HepG2 (cell line): ENCODE results near the gene RNASE7. TPM values are rescaled to one million over a fixed set of nuclear protein-coding genes. Genes with fewer than 3 reads are reported as not detected.

ENCODE experiments used
- SNAPC4 ChIP-seq: sonication (generic); formaldehyde crosslinking; IDR thresholded peaks from 2 replicates; pipeline ENCODE4 v1.4.0; 2020; ENCODE audit warnings: mild to moderate bottlenecking, missing genetic modification reagents
- XBP1 ChIP-seq: sonication (generic); formaldehyde crosslinking; IDR thresholded peaks from 2 replicates; pipeline ENCODE4 v1.5.0; 2020; ENCODE audit warnings: missing genetic modification reagents
- ZBTB33 ChIP-seq: sonication (generic); formaldehyde crosslinking; IDR thresholded peaks from 2 replicates; pipeline ENCODE4 v1.4.0; 2020; ENCODE audit warnings: missing genetic modification reagents
- ZNF746 ChIP-seq: sonication (generic); formaldehyde crosslinking; IDR thresholded peaks from 2 replicates; pipeline ENCODE4 v1.8.0; 2022; ENCODE audit warnings: mild to moderate bottlenecking, missing genetic modification reagents
- polyA plus RNA-seq, 8 experiments: library from polyadenylated mRNA; depleted of rRNA in 3 of 8; stranded (reverse) in 7 of 8; unstranded in 1 of 8; fragments of >200 nt; fragmentation: Illumina TruSeq in 4 of 8; extraction: Trizol in 4 of 8; gene quantifications; 2 replicates each; pipeline versions ENCODE4 v1.2.1 to v1.2.3, GENCODE V29; 2011 to 2016; ENCODE audit warnings: low read depth in 4 of 8, missing spikeins in 1 of 8, mixed read lengths in 1 of 8; ENCODE audit not compliant: insufficient read depth in 1 of 8
- total RNA-seq, 5 experiments: library from RNA; depleted of rRNA; stranded (reverse); fragments of >200 nt; fragmentation: Illumina TruSeq; extraction: Trizol; gene quantifications; 2 replicates each; pipeline ENCODE4 v1.2.3, GENCODE V29; 2016; ENCODE audit warnings: low read depth in 1 of 5
- TF ChIP-seq, protein P1 (sequence below): sonication (generic); formaldehyde crosslinking; conservative IDR thresholded peaks from 2 replicates; pipeline ENCODE4 v1.4.0; 2020; ENCODE audit warnings: missing genetic modification reagents

The RNASE7 gene
- total and polyA plus RNA-seq, 2 of the 13 experiments (the other 11 are each of a cell fraction or from before 2014, with no cell fraction given): 0.04 TPM; not detected in 1

GRCh38 chr14:21025371-21026273 lies 16.5 kb upstream of the RNASE7 start (continued):
- no peak for TF ChIP-seq XBP1 (CRISPR knock-in tag)
- 0 out of 2 replicates have a peak, but pooled peaks have one; percentile 19 for TF ChIP-seq ZBTB33 (CRISPR knock-in tag)
- TF ChIP-seq, protein P1, sequence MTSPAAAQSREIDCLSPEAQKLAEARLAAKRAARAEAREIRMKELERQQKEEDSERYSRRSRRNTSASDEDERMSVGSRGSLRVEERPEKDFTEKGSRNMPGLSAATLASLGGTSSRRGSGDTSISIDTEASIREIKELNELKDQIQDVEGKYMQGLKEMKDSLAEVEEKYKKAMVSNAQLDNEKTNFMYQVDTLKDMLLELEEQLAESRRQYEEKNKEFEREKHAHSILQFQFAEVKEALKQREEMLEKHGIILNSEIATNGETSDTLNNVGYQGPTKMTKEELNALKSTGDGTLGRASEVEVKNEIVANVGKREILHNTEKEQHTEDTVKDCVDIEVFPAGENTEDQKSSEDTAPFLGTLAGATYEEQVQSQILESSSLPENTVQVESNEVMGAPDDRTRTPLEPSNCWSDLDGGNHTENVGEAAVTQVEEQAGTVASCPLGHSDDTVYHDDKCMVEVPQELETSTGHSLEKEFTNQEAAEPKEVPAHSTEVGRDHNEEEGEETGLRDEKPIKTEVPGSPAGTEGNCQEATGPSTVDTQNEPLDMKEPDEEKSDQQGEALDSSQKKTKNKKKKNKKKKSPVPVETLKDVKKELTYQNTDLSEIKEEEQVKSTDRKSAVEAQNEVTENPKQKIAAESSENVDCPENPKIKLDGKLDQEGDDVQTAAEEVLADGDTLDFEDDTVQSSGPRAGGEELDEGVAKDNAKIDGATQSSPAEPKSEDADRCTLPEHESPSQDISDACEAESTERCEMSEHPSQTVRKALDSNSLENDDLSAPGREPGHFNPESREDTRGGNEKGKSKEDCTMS (CRISPR knock-in tag): no peak
- 0 out of 2 replicates have a peak, but pooled peaks have one; percentile 2 for TF ChIP-seq ZNF746 (CRISPR knock-in tag)
- no peak for TF ChIP-seq SNAPC4 (CRISPR knock-in tag)
